Endothelial cell of umbilical vein (primary cell): ENCODE data around the gene SDSL. TPM values are rescaled to one million over a fixed set of nuclear protein-coding genes. Genes with fewer than 3 reads are reported as not detected.

Experiments
- BruUV-seq: library from RNA; stranded (reverse); fragments of 400-500 nt; replicated peaks from 2 replicates; lab custom pipeline; 2021; lab: Mats Ljungman, UMichigan
- CTCF ChIA-PET: fragments of 300-600, 350-600 bp; sonication (Branson Sonifier 250); formaldehyde crosslinking; loops from one replicate; lab custom pipeline; 2021; ENCODE audit warnings: antibody characterized with exemption, inconsistent platforms; lab: Charles Lee
- POLR2A ChIA-PET: fragments of 300-600, 350-600 bp; sonication (Branson Sonifier 250); formaldehyde crosslinking; loops from one replicate; lab custom pipeline; 2021; ENCODE audit warnings: antibody characterized with exemption, inconsistent platforms; lab: Charles Lee
- DNase-seq: peaks from one replicate; pipeline ENCODE4 v3.0.0-alpha.2; 2011; ENCODE audit warnings: low read depth, low spot score
- FAIRE-seq: peaks from 2 replicates; lab custom pipeline; 2011; peaks lifted over from hg19 to GRCh38; lab: Jason Lieb, UNC
- H2AFZ ChIP-seq: 2 replicates; pipeline ENCODE4 v1.6.0; 2012; ENCODE audit warnings: low read depth, low read length, control low read depth, inconsistent platforms
- H3K27ac ChIP-seq: 2 replicates; pipeline ENCODE4 v1.5.1; 2011; ENCODE audit warnings: low read depth, mild to moderate bottlenecking, control low read depth, low read length, moderate library complexity; ENCODE audit not compliant: insufficient read depth
- H3K27me3 ChIP-seq, 2 experiments: 2 replicates each; pipeline versions ENCODE4 v1.6.0 to v1.6.1; 2011; ENCODE audit warnings: low read length in 2 of 2, mixed read lengths in 1 of 2; ENCODE audit not compliant: control insufficient read depth in 2 of 2, insufficient read depth in 2 of 2
- H3K36me3 ChIP-seq, 2 experiments: 2 replicates in 1 of 2; 3 replicates in 1 of 2; pipeline ENCODE4 v1.5.1; 2011; ENCODE audit warnings: low read length in 2 of 2, mild to moderate bottlenecking in 1 of 2, moderate library complexity in 1 of 2; ENCODE audit not compliant: control insufficient read depth in 2 of 2, insufficient read depth in 2 of 2; ENCODE audit errors: extremely low read depth in 1 of 2
- H3K4me1 ChIP-seq: 3 replicates; pipeline ENCODE4 v1.5.1; 2011; ENCODE audit warnings: mild to moderate bottlenecking, low read length; ENCODE audit not compliant: control insufficient read depth, insufficient read depth; ENCODE audit errors: extremely low read depth
- H3K4me2 ChIP-seq: 2 replicates; pipeline ENCODE4 v1.6.1; 2011; ENCODE audit warnings: low read length, control low read depth, mixed read lengths; ENCODE audit not compliant: insufficient read depth
- H3K4me3 ChIP-seq, 3 experiments: fragments of 200-600 bp in 1 of 3; sonication (generic), shearing (Covaris generic) in 1 of 3; replicated peaks in 1 of 3; 2 replicates each; pipeline ENCODE4 v1.5.1; 2011 to 2016; ENCODE audit warnings: control low read depth in 3 of 3, low read length in 3 of 3, mild to moderate bottlenecking in 2 of 3, inconsistent platforms in 1 of 3, low read depth in 1 of 3, moderate library complexity in 1 of 3; ENCODE audit not compliant: insufficient read depth in 1 of 3
- H3K79me2 ChIP-seq: 2 replicates; pipeline ENCODE4 v1.6.0; 2012; ENCODE audit warnings: low read length, inconsistent platforms; ENCODE audit not compliant: control insufficient read depth, insufficient read depth
- H3K9ac ChIP-seq: replicated peaks from 2 replicates; pipeline ENCODE3; 2011; ENCODE audit warnings: low read length, control low read depth; ENCODE audit not compliant: insufficient read depth; ENCODE audit errors: extremely low read depth
- H3K9me1 ChIP-seq: replicated peaks from 3 replicates; pipeline ENCODE4 v1.6.0; 2011; ENCODE audit warnings: mild to moderate bottlenecking, low read length; ENCODE audit not compliant: control insufficient read depth, insufficient read depth; ENCODE audit errors: extremely low read depth
- H3K9me3 ChIP-seq: replicated peaks from 2 replicates; pipeline ENCODE4 v1.5.1; 2012; ENCODE audit warnings: low read length, inconsistent platforms; ENCODE audit not compliant: control insufficient read depth, insufficient read depth
- H4K20me1 ChIP-seq: replicated peaks from 2 replicates; pipeline ENCODE3; 2011; ENCODE audit warnings: mild to moderate bottlenecking, low read length; ENCODE audit not compliant: control insufficient read depth, insufficient read depth; ENCODE audit errors: extremely low read depth
- CTCF ChIP-seq, 2 donors: IDR thresholded peaks; 1 replicate in 1 of 2; 2 replicates in 1 of 2; pipeline ENCODE4 v1.5.1; 2011; ENCODE audit warnings: low read length in 2 of 2, mild to moderate bottlenecking in 2 of 2, moderate library complexity in 2 of 2, control low read depth in 1 of 2, inconsistent platforms in 1 of 2, low read depth in 1 of 2; ENCODE audit not compliant: insufficient read depth in 1 of 2; ENCODE audit errors: extremely low read depth in 1 of 2
- EZH2 ChIP-seq: IDR thresholded peaks from 2 replicates; pipeline ENCODE4 v1.6.1; 2012; ENCODE audit warnings: borderline replicate concordance, low read depth, mild to moderate bottlenecking, moderate library complexity, low read length, inconsistent platforms; ENCODE audit not compliant: severe bottlenecking
- FOS ChIP-seq: IDR thresholded peaks from 2 replicates; pipeline ENCODE4 v1.6.1; 2011; ENCODE audit warnings: mild to moderate bottlenecking, low read length, moderate library complexity, borderline replicate concordance; ENCODE audit not compliant: insufficient read depth
- GATA2 ChIP-seq: IDR thresholded peaks from 2 replicates; pipeline ENCODE4 v1.7.0; 2011; ENCODE audit warnings: low read depth, mild to moderate bottlenecking, moderate library complexity, mixed read lengths, low read length; ENCODE audit not compliant: insufficient read length, insufficient read depth
- MYC ChIP-seq: IDR thresholded peaks from one replicate; pipeline ENCODE4 v1.6.1; 2011; ENCODE audit warnings: mild to moderate bottlenecking, low read depth, low read length
- POLR2A ChIP-seq: IDR thresholded peaks from 2 replicates; pipeline ENCODE4 v1.6.1; 2012; ENCODE audit warnings: low read depth, mild to moderate bottlenecking, control low read depth, low read length
- dilution Hi-C: fragments of 300-500 bp; cut with MboI; formaldehyde crosslinking; loops from one replicate; pipeline ENCODE4 v1.15.0; 2019; ENCODE audit warnings: low sequenced_read_pairs; ENCODE audit not compliant: extremely low pct_ligation_motif_present
- intact Hi-C: fragments of 100-400 bp; cut with micrococcal nuclease; formaldehyde crosslinking; loops from one replicate; pipeline ENCODE4 v1.10.0; 2022
- polyA plus RNA-seq, 4 experiments: library from polyadenylated mRNA; depleted of rRNA in 3 of 4; stranded (reverse) in 3 of 4; unstranded in 1 of 4; fragments of >200 nt; gene quantifications; 2 replicates each; pipeline versions ENCODE4 v1.2.1 to v1.2.3, GENCODE V29; 2011 to 2012; ENCODE audit warnings: missing spikeins in 1 of 4
- total RNA-seq: library from RNA; stranded (reverse); gene quantifications from 2 replicates; pipeline ENCODE4 v1.2.3, GENCODE V29; 2021
- TF ChIP-seq, protein P1 (sequence below): IDR thresholded peaks from 2 replicates; pipeline ENCODE4 v1.6.1; 2011; ENCODE audit not compliant: insufficient read depth, insufficient read length

Gene SDSL
- total and polyA plus RNA-seq, 2 donors (not counting 3 experiments of a cell fraction or from before 2014, with no cell fraction given): 5.7 to 16.9 TPM

GRCh38 chr12:113381220-113381619 lies 41.0 kb upstream of the SDSL start:
- H3K27ac ChIP-seq: no peak overlapping the region
- H4K20me1 ChIP-seq: no peaks in the 10 kb centered on the region
- TF ChIP-seq FOS (no peak), CTCF (IDR thresholded peaks at IDR 0.05; ENCODE audit: extremely low read depth in 1 of 2, insufficient read depth in 1 of 2, low read depth in 1 of 2, low read length in 2 of 2) (no peak), GATA2 (no peak), EZH2 (no peak), MYC (no peak), POLR2A (no peak)
- TF ChIP-seq, protein P1, sequence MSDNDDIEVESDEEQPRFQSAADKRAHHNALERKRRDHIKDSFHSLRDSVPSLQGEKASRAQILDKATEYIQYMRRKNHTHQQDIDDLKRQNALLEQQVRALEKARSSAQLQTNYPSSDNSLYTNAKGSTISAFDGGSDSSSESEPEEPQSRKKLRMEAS: no peak
- no peaks in the 10 kb centered on the region for H3K4me1 ChIP-seq
- no peak for DNase-seq
- CTCF ChIA-PET: no interaction called here
- POLR2A ChIA-PET: no interaction called here
- no peak overlapping the region for H3K9ac ChIP-seq
- H2AFZ ChIP-seq: no peak overlapping the region
- intact Hi-C loops (no loop called here), dilution Hi-C loops (no loop called here)
- H3K9me3 ChIP-seq: no peaks in the 10 kb centered on the region
- H3K27me3 ChIP-seq: no peaks in the 10 kb centered on the region
- H3K79me2 ChIP-seq: no peaks in the 10 kb centered on the region
- H3K36me3 ChIP-seq: peaks cover 0 to 8% of the 10 kb centered on the region in 2 experiments
- no TSS peak for BruUV-seq
- no peak for FAIRE-seq
- H3K9me1 ChIP-seq: no peaks in the 10 kb centered on the region
- H3K4me3 ChIP-seq: no peak overlapping the region
- no peak overlapping the region for H3K4me2 ChIP-seq
